ENCODE results near the gene OSBP2.

GRCh38 chr22:30931541-30932300 lies 237.0 kb downstream of the OSBP2 start:
- TF ChIP-seq BHLHE40 (IDR thresholded peaks at IDR 0.05; ENCODE audit: borderline replicate concordance) (no peak), FOXK2 (IDR thresholded peaks at IDR 0.05) (no peak), TARDBP (IDR thresholded peaks at IDR 0.05) (no peak), ZNF384 (IDR thresholded peaks at IDR 0.05) (no peak)
